H7 (cell line): Measurements from ENCODE around the gene ALX1. TPM values are rescaled to one million over a fixed set of nuclear protein-coding genes. Genes with fewer than 3 reads are reported as not detected.

Experiments used
- DNase-seq: peaks from one replicate; pipeline ENCODE4 v3.0.0; 2012
- H3K27me3 ChIP-seq: 2 replicates; pipeline ENCODE4 v1.6.0; 2011; ENCODE audit warnings: mild to moderate bottlenecking, low read length; ENCODE audit not compliant: control insufficient read depth, insufficient read depth
- H3K36me3 ChIP-seq: replicated peaks from 2 replicates; pipeline ENCODE4 v1.5.1; 2011; ENCODE audit warnings: low read length; ENCODE audit not compliant: control insufficient read depth, insufficient read depth
- H3K4me3 ChIP-seq: 2 replicates; pipeline ENCODE4 v1.5.1; 2011; ENCODE audit warnings: low read depth, mild to moderate bottlenecking, control low read depth, low read length, moderate library complexity; ENCODE audit not compliant: insufficient read depth
- total RNA-seq: library from RNA; depleted of rRNA; stranded (reverse); fragments of >200 nt; shearing (Covaris generic); gene quantifications from 2 replicates; pipeline ENCODE4 v1.2.3, GENCODE V29; 2014; rRNA removed

Gene ALX1
- total RNA-seq, 1 experiment from 2014 or later, result 7.6 TPM

GRCh38 chr12:85322715-85323114 lies 42.7 kb downstream of the ALX1 start:
- Histone ChIP-seq H3K27me3 (no peaks in the 10 kb centered on the region), H3K4me3 (no peak overlapping the region), H3K36me3 (no peaks in the 10 kb centered on the region; the same call in 1 of the 2 replicates)
- DNase-seq, result no peak

DNA sequence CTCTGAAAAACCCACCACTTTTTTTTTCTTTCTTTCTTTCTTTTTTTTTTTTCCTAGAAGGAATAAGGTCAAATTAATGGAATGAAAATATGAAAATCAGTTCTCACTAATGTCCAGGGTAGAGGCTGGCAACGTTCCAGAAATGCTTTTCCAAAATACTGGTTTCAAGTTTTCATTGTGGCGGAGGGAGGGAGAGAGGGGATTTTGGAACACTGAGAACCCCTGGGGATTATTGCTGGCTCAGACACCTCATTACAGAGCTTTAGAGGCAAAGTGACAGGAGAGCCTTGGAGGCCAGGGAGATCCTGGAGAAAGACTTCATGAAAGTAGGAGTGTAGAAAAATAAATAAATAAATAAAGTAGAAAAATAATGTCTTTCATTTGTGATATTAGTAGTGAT lies 45.4 kb downstream of the ALX1 start:
- peak; percentile 10 for DNase-seq
- no peak overlapping the region for H3K4me3 ChIP-seq
- no peaks in the 10 kb centered on the region for H3K36me3 ChIP-seq
- H3K27me3 ChIP-seq, result no peaks in the 10 kb centered on the region

DNA sequence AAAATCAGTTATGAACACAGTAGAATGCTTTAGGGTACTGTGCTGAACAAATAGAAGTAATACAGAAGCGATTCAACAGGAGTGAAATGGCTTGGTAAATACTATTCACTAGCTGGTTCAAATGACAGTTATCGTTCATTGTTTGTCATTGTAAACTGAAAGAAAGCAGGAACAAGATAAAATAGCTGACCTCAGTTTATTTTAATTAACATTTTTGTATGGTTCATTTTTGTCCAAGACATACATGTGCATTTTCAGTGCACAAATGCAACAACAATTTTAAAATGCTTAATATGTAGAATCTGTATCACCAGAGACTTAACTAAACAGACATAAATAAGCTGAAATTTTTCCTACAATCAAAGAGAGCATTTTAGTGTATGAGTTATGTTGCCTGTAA lies 49.9 kb downstream of the ALX1 start:
- H3K36me3 ChIP-seq, result no peaks in the 10 kb centered on the region
- no peaks in the 10 kb centered on the region for H3K27me3 ChIP-seq
- no peak for DNase-seq
- no peak overlapping the region for H3K4me3 ChIP-seq

GRCh38 chr12:85348779-85349178 lies 68.8 kb downstream of the ALX1 start:
- DNase-seq, result no peak
- Histone ChIP-seq H3K4me3 (no peak overlapping the region), H3K36me3 (no peaks in the 10 kb centered on the region), H3K27me3 (no peaks in the 10 kb centered on the region)

GRCh38 chr12:85350356-85350755 lies 70.3 kb downstream of the ALX1 start:
- Histone ChIP-seq H3K4me3 (no peak overlapping the region), H3K36me3 (no peaks in the 10 kb centered on the region), H3K27me3 (no peaks in the 10 kb centered on the region)
- DNase-seq, result no peak

Other genes with a start within 250 kb of the ALX1 start
- not detected in 2 replicates for gene TSPAN19, start 243.9 kb upstream of the ALX1 start, total RNA-seq
- gene LRRIQ1, start 243.9 kb upstream of the ALX1 start, total RNA-seq, result 0.17 and 0.33 TPM in 2 replicates